Neural crest cell (in vitro differentiated cells): ENCODE data around the gene RPS15. TPM values are rescaled to one million over a fixed set of nuclear protein-coding genes. Genes with fewer than 3 reads are reported as not detected.

ENCODE experiments used
- DNase-seq: peaks from one replicate; pipeline ENCODE4 v3.0.0; 2021; ENCODE audit warnings: low read depth, mixed read lengths, low spot score
- H3K27ac Mint-ChIP-seq: one replicate; pipeline ENCODE4 v1.8.0; 2021; ENCODE audit warnings: mild to moderate bottlenecking, mixed read lengths; ENCODE audit not compliant: unreplicated experiment
- H3K27me3 Mint-ChIP-seq: 2 replicates; pipeline ENCODE4 v1.8.0; 2021; ENCODE audit warnings: low read depth, mild to moderate bottlenecking, mixed read lengths
- H3K36me3 Mint-ChIP-seq: 2 replicates; pipeline ENCODE4 v1.8.0; 2021; ENCODE audit warnings: low read depth, mild to moderate bottlenecking, mixed read lengths
- H3K4me1 Mint-ChIP-seq: 2 replicates; pipeline ENCODE4 v1.8.0; 2021; ENCODE audit warnings: mixed read lengths
- H3K4me3 Mint-ChIP-seq: one replicate; pipeline ENCODE4 v1.8.0; 2021; ENCODE audit warnings: mild to moderate bottlenecking, mixed read lengths
- H3K9me3 Mint-ChIP-seq: 2 replicates; pipeline ENCODE4 v1.8.0; 2021; ENCODE audit warnings: mixed read lengths
- long read RNA-seq: library from polyadenylated mRNA; unstranded; transcript quantifications from one replicate; pipeline ENCODE4 v2.0.0, GENCODE V29; 2020
- total RNA-seq: library from RNA; stranded (reverse); gene quantifications from 2 replicates; pipeline ENCODE4 v1.2.1, GENCODE V29; 2021
- TF ChIP-seq, protein P1 (sequence below): fragments of 200-600 bp; sonication (generic); conservative IDR thresholded peaks from 2 replicates; pipeline ENCODE4 v1.5.0; 2021; ENCODE audit warnings: antibody characterized with exemption, mild to moderate bottlenecking

Gene RPS15
- 1,578 and 1,580 TPM in 2 replicates for total RNA-seq
- long read RNA-seq, transcript RPS15-201 (4 exons, 534 nt), result minor isoform, 10 of 464 reads
- long read RNA-seq, transcript RPS15-209 (4 exons, 510 nt), result major isoform, 412 of 464 reads
- long read RNA-seq, transcript RPS15-210 (3 exons, 873 nt), result minor isoform, 36 of 464 reads
- long read RNA-seq, partial matches to known transcripts, result 3 of 464 reads
- long read RNA-seq, other reads (novel, unspliced or antisense), result 1 of 464 reads

DNA sequence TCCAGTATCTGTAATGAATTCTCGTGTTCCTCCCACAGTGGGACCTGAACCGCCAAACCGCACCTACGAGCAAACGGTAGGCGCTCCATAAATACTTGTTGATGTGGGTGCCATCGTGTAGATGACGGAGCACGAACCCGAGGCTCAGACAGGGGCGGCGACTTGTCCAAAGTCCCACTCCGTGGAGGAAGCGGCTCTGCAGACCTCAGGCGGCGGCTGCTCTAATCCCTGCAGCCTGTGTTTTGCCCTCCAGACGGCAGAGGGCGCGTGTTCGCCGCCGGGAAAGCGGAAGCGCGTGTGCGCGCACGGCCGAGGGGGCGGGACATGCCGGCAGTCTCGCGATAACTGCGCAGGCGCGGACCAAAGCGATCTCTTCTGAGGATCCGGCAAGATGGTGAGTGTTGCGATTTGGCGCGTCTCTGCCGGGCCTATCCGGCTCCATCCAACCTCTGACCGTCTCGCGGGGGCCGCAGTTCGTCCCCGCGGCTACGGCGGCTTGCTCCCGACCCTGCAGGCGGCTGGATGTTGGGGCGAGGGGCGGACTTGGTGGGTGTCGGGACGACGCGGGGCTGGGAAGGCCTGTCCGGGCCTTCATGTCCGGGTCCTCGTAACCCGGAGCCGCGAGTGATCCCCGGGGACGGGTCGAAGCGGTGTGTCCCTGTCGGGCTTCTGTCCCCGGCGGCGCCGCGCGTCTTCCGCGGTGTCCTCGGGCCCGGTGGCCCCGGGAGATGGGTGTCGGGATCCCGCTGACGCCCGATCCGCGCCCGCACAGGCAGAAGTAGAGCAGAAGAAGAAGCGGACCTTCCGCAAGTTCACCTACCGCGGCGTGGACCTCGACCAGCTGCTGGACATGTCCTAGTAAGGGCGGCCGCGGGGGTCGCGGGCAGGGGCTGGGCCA, at the start of gene RPS15:
TSS of gene RPS15 (plus strand) at position 362 of the 898 bp plus-strand sequence. CDS start at position 392, 30 bp downstream.
- H3K27ac Mint-ChIP-seq, result peak within 1 kb of the TSS; percentile 100
- H3K4me3 Mint-ChIP-seq, result peak within 1 kb of the TSS; percentile 98
- H3K27me3 Mint-ChIP-seq, result peaks cover 12% of the 10 kb centered on the region
- H3K36me3 Mint-ChIP-seq, result peaks cover 29% of the 10 kb centered on the region
- peak; percentile 95 for DNase-seq
- TF ChIP-seq, protein P1, sequence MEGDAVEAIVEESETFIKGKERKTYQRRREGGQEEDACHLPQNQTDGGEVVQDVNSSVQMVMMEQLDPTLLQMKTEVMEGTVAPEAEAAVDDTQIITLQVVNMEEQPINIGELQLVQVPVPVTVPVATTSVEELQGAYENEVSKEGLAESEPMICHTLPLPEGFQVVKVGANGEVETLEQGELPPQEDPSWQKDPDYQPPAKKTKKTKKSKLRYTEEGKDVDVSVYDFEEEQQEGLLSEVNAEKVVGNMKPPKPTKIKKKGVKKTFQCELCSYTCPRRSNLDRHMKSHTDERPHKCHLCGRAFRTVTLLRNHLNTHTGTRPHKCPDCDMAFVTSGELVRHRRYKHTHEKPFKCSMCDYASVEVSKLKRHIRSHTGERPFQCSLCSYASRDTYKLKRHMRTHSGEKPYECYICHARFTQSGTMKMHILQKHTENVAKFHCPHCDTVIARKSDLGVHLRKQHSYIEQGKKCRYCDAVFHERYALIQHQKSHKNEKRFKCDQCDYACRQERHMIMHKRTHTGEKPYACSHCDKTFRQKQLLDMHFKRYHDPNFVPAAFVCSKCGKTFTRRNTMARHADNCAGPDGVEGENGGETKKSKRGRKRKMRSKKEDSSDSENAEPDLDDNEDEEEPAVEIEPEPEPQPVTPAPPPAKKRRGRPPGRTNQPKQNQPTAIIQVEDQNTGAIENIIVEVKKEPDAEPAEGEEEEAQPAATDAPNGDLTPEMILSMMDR, result peak; percentile 90
- peaks cover 22% of the 10 kb centered on the region for H3K4me1 Mint-ChIP-seq
- H3K9me3 Mint-ChIP-seq, result no peaks in the 10 kb centered on the region

DNA sequence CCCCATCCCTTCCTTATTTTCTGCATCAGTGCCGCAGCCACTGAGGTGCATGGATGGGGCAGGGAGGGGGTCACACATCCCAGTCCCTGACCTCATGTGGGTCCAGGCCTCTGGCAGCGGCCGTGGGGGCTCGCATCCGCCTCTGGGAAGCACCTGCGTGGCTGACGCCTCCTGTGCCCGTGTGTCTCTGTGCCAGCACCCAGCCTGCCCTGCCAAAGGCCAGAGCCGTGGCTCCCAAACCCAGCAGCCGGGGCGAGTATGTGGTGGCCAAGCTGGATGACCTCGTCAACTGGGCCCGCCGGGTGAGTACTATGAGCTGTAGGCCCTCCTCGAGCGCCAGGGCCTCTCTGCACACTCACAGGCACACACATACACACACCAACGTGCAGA, 49.6 kb upstream of the RPS15 start:
- Mint-ChIP-seq H3K4me3 (peak overlapping the region; percentile 59), H3K9me3 (no peaks in the 10 kb centered on the region), H3K27ac (peak overlapping the region; percentile 57), H3K36me3 (peaks cover 7% of the 10 kb centered on the region), H3K4me1 (peaks cover 6% of the 10 kb centered on the region), H3K27me3 (peaks cover under 1% of the 10 kb centered on the region)
- TF ChIP-seq, protein P1, result no peak
- DNase-seq, result no peak

DNA sequence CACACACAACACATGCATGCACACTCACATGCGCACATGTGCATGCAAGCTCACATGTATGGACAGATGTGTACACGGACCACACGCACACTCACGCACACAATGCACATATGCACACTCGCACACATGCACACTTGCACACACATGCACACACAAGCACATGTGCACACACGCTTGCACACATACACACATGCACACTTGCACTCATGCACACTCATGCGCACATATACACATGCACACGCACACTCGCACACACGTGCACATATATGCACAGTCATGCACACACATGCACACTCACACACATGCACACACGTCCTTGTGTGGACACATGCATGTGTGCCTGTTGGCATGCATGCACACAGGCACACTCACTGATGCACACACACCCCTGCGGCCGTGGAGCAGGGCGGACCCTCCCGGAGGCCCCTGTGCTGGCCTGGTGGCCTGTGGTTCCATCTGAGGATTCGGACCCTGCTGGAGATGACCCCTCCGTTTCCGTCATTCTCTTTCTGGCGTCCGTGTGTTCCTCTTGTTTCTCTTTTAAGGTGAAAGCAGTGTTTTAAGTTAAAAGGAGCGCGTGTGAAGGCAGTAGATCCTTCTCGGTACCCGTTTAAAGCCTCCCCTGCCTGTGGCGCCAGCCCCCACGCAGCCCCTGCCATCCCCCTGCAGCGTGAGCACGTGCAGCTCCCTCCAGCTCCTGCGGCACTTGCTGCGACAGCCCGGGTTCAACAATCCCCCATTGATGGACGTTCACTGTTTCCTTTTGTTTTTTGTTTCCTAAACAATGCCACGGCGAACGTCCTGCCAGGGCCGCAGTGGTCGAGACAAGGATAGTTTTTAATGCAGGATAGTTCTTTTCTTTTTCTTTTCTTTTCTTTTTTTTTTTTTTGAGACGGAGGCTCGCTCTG, 48.9 kb upstream of the RPS15 start:
- DNase-seq, result no peak
- Mint-ChIP-seq H3K9me3 (no peaks in the 10 kb centered on the region), H3K27me3 (no peaks in the 10 kb centered on the region), H3K27ac (peak overlapping the region; percentile 57), H3K4me3 (peak overlapping the region; percentile 59), H3K4me1 (peaks cover 4% of the 10 kb centered on the region), H3K36me3 (peaks cover 6% of the 10 kb centered on the region)
- TF ChIP-seq, protein P1, result no peak

DNA sequence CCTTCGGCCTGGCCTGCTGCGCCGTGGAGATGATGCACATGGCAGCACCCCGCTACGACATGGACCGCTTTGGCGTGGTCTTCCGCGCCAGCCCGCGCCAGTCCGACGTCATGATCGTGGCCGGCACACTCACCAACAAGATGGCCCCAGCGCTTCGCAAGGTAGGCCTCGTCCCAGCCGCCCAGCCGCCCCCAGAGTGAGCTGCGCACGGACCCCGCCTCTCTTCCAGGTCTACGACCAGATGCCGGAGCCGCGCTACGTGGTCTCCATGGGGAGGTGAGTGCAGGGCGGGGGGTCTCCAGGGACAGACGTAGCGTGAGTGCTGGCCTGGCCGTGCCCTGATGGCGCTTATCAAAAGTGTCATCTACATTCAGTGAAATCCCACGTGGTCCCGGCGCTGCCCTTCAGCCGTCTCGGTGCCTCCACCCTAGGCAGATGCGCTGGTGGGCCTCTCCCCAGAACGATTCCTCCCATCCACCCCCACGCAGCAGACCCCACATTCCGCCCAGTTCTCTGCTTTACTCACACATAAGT, 47.2 kb upstream of the RPS15 start:
- no peaks in the 10 kb centered on the region for H3K9me3 Mint-ChIP-seq
- H3K27ac Mint-ChIP-seq, result no peak overlapping the region
- peak overlapping the region; percentile 51 for H3K4me3 Mint-ChIP-seq
- TF ChIP-seq, protein P1, result no peak
- H3K27me3 Mint-ChIP-seq, result no peaks in the 10 kb centered on the region
- H3K4me1 Mint-ChIP-seq, result no peaks in the 10 kb centered on the region
- peaks cover 6% of the 10 kb centered on the region for H3K36me3 Mint-ChIP-seq
- no peak for DNase-seq

DNA sequence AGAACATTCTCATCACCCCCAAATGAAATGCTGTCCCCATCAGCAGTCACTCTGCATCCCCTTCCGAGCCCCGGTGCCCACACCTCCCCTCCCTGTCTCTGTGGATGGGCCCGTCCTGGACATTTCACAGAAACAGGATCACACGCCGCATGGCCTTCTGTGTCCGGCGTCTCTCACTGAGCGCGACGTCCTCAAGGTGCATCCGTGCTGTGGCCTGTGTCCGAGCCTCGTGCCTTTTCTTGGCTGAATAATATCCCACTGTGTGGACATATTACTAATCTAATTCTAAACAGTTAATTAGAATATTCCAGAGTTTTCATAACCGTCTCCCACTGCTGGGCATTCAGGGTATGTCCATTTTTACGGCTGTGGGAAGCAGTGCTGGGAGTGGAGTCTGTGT, 45.8 kb upstream of the RPS15 start:
- peak overlapping the region; percentile 35 for H3K27ac Mint-ChIP-seq
- peak overlapping the region; percentile 31 for H3K4me3 Mint-ChIP-seq
- no peaks in the 10 kb centered on the region for H3K9me3 Mint-ChIP-seq
- H3K36me3 Mint-ChIP-seq, result peaks cover 6% of the 10 kb centered on the region
- H3K4me1 Mint-ChIP-seq, result no peaks in the 10 kb centered on the region
- TF ChIP-seq, protein P1, result no peak
- no peak for DNase-seq
- no peaks in the 10 kb centered on the region for H3K27me3 Mint-ChIP-seq
